Fibroblast of peridontal ligament (primary cell): ENCODE data around the gene HPS5.
"Not testable (repeated sequence)": the region's sequence is repeated elsewhere in the genome, so short reads cannot be mapped to it uniquely, and the experiment has no call there.

Experiments used
- DNase-seq: peaks from one replicate; pipeline ENCODE4 v3.0.0-alpha.2; 2010; ENCODE audit errors: extremely low read depth

Gene HPS5, protein sequence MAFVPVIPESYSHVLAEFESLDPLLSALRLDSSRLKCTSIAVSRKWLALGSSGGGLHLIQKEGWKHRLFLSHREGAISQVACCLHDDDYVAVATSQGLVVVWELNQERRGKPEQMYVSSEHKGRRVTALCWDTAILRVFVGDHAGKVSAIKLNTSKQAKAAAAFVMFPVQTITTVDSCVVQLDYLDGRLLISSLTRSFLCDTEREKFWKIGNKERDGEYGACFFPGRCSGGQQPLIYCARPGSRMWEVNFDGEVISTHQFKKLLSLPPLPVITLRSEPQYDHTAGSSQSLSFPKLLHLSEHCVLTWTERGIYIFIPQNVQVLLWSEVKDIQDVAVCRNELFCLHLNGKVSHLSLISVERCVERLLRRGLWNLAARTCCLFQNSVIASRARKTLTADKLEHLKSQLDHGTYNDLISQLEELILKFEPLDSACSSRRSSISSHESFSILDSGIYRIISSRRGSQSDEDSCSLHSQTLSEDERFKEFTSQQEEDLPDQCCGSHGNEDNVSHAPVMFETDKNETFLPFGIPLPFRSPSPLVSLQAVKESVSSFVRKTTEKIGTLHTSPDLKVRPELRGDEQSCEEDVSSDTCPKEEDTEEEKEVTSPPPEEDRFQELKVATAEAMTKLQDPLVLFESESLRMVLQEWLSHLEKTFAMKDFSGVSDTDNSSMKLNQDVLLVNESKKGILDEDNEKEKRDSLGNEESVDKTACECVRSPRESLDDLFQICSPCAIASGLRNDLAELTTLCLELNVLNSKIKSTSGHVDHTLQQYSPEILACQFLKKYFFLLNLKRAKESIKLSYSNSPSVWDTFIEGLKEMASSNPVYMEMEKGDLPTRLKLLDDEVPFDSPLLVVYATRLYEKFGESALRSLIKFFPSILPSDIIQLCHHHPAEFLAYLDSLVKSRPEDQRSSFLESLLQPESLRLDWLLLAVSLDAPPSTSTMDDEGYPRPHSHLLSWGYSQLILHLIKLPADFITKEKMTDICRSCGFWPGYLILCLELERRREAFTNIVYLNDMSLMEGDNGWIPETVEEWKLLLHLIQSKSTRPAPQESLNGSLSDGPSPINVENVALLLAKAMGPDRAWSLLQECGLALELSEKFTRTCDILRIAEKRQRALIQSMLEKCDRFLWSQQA

GRCh38 chr11:18321969-18322711, at the start of gene HPS5, which contains the start of gene GTF2H1:
Gene HPS5, minus strand, starts transcription at chr11:18322140. Its CDS starts 4,282 bp downstream, at chr11:18317858.
Gene GTF2H1, plus strand, starts transcription at chr11:18322567. Its CDS starts 10,508 bp downstream, at chr11:18333075.
- DNase-seq = peak; percentile 98

DNA sequence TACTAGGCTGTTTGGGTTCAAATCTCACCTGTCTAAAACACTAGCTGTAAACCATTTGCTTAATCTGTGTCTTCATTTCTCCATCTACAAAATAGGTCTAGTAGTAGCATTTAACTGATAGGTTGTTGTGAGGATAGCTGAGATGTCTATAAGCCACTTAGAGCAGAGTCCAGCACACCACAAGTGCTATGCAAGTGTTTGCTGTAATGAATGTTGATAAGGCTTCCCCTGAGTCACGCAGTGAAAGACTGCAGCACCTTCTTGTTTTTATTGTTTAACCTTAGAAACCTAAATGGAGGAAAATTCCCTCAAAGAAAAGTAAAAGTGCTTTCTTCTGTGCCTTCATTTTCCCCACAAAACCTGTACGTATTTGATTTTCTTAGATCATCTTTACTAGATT, 49.3 kb upstream of the HPS5 start:
- no peak for DNase-seq

DNA sequence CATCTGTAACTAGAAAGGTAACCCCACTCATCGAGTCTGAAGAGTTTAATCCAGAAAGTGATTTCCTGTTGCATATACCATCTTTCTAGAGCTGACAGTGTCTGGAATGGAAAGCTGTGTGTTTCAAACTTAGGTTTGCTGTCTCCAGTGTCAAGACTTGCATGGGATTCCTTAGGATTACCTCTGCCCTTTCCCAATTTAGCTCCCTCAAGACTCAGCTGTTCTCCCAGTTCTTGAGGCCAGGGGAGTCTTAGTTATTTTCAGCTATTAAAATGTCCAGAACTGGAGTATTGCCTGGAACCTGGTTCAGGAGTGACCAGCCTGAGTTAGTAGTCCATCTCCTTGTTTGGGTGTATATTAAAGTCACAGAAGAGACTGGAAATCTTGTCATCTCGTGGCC, 47.5 kb upstream of the HPS5 start:
- DNase-seq = no peak

DNA sequence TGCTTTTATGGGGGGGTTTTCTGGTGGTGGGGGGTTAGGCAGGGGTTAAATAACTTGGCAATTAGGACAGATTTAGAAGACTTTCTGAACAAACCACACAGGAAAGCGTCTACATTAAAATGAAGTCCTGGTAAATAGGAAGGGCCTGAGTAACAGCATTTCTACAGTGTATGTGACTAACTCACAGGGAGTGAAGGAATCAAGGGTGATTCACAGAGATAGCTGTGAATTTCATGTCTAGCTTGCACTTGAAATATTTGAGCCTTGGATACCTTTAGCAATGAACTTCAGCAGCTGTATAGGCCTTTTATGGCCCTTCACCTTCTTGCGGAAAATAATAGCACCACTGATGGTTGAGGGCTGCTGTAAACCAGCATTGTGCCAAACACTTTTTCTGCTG, 46.3 kb upstream of the HPS5 start:
- peak; percentile 19 for DNase-seq

GRCh38 chr11:18367431-18367830, 45.5 kb upstream of the HPS5 start:
- no peak for DNase-seq

GRCh38 chr11:18366286-18366685, 44.3 kb upstream of the HPS5 start:
- DNase-seq = no peak

DNA sequence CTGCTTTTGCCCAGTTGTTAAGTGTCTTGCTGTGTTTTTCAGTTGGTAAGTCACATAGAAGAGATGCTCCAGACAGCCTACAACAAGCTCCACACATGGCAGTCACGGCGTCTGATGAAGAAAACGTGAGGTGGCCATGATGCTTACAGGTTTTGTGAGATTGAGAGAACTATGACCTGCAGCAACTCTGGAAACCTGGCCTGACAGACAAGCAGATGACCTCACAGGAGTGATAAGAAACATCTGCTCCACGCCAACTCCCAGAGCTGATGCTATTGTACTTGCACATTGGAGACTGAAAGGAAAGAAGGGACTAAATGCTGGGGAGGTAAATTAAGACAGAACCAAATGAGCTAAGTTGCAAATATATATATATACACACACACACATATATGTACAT, 43.8 kb upstream of the HPS5 start:
- no peak for DNase-seq

DNA sequence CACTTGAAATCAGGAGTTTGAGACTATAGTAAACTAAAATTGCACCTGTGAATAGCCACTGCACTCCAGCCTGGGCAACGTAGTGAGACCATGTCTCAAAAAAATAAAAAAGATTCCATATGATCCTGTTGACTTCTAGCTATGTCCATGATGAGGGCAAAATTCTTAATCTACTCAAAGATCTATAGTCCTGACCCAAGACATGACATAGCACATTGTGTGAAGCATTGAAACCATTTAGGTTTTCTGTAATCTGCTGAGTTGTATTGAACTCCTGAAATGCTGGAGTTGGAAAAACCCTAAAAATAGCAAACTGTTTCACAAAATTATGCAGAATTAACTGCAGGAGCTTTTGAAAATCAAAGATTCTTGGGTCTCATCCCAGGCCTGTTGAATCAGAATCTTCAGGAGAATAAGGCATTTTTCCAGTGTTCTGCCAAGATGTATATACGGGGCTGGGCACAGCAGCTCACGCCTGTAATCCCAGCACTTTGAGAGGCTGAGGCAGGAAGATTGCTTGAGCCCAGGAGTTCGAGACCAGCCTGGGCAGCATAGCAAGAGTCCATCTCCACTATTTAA, 42.6 kb upstream of the HPS5 start:
- DNase-seq = peak; percentile 60

- DNase-seq = no peak
These were observed 39.2 kb upstream of the HPS5 start for GRCh38 chr11:18361154-18361553.

DNA sequence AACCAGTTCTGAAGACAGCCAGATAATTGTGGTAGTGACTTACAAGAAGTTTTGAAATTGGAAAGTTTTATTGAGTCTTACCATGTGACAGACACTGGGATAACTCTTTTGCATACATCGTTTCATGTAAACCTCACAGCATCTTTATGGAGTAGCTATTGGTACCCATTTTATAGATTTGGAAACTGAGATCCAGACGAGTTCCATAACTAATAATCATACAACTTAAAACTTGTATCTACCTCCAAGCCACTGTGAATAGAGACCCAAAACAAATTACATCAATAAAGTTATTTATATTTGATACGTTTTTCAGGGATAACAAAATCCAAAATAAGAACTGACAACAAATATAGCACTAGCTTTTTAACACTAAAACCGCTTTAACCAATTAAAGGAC, 36.7 kb upstream of the HPS5 start:
- DNase-seq = no peak

GRCh38 chr11:18352581-18352980, 30.6 kb upstream of the HPS5 start:
- peak; percentile 22 for DNase-seq

DNA sequence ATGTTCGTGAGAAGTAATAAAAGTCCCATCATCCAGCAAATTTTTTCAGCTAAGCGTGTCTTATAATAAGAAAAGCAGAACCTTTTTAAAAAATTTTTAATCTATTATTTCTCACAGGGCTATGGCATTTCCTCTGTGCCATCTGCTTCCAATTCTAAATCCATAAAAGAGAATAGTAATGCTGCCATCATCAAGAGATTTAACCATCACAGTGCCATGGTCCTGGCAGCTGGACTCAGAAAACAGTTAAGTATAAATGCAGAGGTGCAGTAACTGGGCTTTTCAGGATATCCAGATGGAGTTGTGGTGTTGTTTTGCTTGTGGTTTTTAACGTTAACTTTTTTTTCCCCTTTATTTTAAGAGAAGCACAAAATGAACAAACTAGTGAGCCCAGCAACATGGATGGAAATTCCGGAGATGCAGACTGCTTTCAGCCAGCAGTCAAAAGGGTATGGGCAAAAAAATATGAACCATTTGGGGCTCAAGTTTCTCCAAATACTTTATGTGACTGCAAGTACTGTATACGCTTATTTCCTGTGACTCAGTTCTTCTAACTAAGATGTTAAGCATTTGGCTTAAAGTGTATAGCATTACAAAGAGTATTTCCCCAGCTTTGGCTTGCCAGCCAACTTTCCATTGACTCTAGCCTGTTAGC, 25.7 kb upstream of the HPS5 start:
- peak; percentile 88 for DNase-seq

DNA sequence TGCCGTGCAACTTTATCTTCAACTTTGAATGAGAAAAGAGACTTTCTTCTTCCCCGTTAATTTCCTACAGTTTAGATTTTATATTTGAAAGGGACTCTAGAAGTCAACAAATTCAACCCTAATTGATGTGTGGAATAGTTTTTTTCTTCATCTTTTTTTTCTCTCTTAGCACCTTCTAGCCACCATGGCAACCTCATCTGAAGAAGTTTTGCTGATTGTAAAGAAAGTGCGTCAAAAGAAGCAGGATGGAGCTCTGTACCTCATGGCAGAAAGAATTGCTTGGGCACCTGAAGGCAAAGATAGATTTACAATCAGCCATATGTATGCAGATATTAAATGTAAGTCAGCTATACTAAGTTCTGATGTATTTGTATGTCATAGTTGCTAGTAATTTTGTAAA, 11.0 kb upstream of the HPS5 start:
- DNase-seq = no peak

DNA sequence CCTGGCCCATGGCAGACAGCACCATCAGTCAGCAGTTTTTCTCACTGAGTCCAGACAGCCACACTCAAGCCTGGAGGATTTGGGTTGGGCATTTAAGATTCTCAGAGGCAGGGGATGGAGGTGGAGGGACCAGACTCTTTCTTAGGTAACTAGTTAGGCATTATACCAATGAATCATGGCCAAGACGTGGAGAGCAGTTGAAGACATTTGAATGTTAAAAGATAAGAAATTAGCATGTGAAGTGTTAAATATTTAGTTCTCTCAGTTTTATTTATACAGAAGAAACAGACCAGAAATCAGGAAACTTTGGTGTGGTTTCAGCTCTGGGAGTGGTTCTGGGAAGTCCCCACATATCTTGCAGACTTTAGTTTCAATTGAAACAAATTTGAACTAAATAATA, 10.4 kb upstream of the HPS5 start:
- DNase-seq = no peak

GRCh38 chr11:18330921-18331320, 9.0 kb upstream of the HPS5 start:
- DNase-seq = no peak

- no peak for DNase-seq
These were observed 7.4 kb upstream of the HPS5 start for GRCh38 chr11:18329196-18329870.

DNA sequence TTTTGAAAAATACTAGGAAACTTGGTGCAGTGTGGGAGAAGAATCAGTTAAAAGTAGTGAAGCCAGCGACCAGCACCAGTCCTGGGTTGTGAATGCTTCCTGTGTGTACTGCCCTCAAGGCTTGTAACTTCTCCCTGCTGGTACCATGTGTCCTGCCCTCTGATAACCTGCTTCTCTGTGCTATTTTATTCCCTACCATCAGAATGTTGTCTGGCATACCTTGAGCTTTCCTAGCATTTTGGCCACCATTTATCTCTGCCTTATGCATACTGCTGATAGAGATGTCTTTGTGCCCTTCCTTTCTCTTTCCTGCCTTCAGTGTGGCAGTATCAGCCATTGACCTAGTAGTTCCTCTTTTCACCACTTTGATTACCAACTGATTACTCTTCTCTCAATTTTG, 2.4 kb upstream of the HPS5 start:
- DNase-seq = no peak

GRCh38 chr11:18323881-18324280, 1.9 kb upstream of the HPS5 start:
- not testable (repeated sequence) for DNase-seq

DNA sequence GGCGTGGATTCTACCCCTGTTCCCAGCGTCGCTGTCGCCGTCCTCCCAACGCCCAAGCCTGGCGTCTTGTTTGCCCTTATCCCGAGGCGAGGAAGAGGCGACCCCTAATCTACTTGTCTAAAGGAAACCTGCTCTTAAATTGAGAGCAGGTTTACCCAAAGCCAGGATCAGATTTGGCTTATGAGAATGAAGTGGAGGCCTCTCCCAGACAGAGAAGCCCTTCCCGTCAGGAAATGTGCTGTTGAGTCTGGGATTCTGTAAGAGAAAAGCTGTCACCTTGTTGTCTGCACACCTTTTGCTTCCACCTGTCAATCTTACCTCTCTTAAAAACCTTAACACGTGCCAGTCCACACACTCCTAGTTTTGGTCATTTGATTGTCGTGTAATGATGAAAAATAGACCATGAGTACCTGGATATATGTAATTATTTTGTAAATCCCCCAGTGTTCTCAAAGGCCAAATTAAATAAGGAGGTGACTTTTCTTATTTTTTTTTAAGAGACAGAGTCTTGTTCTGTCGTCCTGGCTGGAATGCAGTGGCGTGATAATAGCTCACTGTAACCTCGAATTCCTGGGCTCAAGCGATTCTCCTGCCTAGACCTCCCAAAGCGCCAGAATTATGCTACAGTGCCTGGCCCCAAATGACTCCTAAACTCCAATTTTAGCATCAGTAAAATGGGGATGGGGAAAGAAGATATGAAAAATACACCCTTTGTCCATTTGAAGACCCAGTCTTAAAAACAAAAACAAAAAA, 1.1 kb upstream of the HPS5 start:
- no peak for DNase-seq
